Measurements from ENCODE around the gene ZBP1. TPM values are rescaled to one million over a fixed set of nuclear protein-coding genes. Genes with fewer than 3 reads are reported as not detected.

ZBP1 gene
- total RNA-seq, 4 donors from 2014 or later: 0.08 to 1.7 (median 0.23) TPM

- DNase-seq: no peak
- H3K4me3 ChIP-seq: no peak overlapping the region
- H3K4me1 ChIP-seq: peaks cover 0 to 25% (median 5%) of the 10 kb centered on the region in 3 donors
- intact Hi-C loops (cut with DNase I): no loop called here
- H3K27me3 ChIP-seq: peaks cover 0 to 11% (median 0%) of the 10 kb centered on the region in 4 donors
- no peak for TF ChIP-seq POLR2A (IDR thresholded peaks at IDR 0.05)
- TF ChIP-seq, protein P1, sequence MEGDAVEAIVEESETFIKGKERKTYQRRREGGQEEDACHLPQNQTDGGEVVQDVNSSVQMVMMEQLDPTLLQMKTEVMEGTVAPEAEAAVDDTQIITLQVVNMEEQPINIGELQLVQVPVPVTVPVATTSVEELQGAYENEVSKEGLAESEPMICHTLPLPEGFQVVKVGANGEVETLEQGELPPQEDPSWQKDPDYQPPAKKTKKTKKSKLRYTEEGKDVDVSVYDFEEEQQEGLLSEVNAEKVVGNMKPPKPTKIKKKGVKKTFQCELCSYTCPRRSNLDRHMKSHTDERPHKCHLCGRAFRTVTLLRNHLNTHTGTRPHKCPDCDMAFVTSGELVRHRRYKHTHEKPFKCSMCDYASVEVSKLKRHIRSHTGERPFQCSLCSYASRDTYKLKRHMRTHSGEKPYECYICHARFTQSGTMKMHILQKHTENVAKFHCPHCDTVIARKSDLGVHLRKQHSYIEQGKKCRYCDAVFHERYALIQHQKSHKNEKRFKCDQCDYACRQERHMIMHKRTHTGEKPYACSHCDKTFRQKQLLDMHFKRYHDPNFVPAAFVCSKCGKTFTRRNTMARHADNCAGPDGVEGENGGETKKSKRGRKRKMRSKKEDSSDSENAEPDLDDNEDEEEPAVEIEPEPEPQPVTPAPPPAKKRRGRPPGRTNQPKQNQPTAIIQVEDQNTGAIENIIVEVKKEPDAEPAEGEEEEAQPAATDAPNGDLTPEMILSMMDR (IDR thresholded peaks at IDR 0.05): no peak
- H3K27ac ChIP-seq: no peak overlapping the region
- 73 to 86% methylated on average over 3 to 4 of the region's 4 CpGs for WGBS, 2 donors
- H3K36me3 ChIP-seq: no peaks in the 10 kb centered on the region
- H3K9me3 ChIP-seq: peaks cover 0 to 8% (median 7%) of the 10 kb centered on the region in 3 donors
Observed at GRCh38 chr20:57587278-57587988, 32.8 kb downstream of the ZBP1 start.

GRCh38 chr20:57586943-57587277 lies 33.3 kb downstream of the ZBP1 start:
- TF ChIP-seq, protein P1 (IDR thresholded peaks at IDR 0.05): no peak
- no peak for TF ChIP-seq POLR2A (IDR thresholded peaks at IDR 0.05)
- peaks cover 0 to 11% (median 0%) of the 10 kb centered on the region in 4 donors for H3K27me3 ChIP-seq
- intact Hi-C loops (cut with DNase I): no loop called here
- no peak overlapping the region for H3K27ac ChIP-seq
- peaks cover 3 to 30% (median 8%) of the 10 kb centered on the region in 3 donors for H3K4me1 ChIP-seq
- DNase-seq: no peak
- H3K4me3 ChIP-seq: no peak overlapping the region
- peaks cover 0 to 8% (median 7%) of the 10 kb centered on the region in 3 donors for H3K9me3 ChIP-seq
- no peaks in the 10 kb centered on the region for H3K36me3 ChIP-seq
- 86 to 89% methylated on average over 10 of the region's 10 CpGs for WGBS, 2 donors

DNA sequence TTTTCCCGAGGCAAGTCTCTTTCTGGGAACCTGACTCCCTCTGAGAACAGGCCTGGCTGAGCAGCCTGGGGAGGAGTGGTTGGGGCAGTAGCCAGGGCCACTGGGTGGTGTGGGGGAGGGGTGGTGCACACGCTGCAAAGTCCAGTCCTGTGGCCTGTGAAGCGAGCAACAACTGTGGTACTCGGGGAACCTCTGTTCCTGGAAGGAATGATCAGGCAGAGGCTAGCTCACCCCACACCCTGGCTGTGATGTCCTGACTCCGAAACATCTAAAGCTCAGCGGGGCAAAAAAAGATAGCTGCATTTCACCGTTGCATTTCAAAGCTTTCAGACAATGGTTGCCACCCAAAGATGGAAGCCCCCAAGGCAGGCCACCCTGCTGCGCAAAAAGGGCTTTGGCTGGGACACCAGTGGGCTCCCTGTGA lies 33.8 kb downstream of the ZBP1 start:
- Histone ChIP-seq H3K27ac (no peak overlapping the region), H3K9me3 (peaks cover 0 to 8% (median 7%) of the 10 kb centered on the region in 3 donors), H3K36me3 (no peaks in the 10 kb centered on the region), H3K4me3 (no peak overlapping the region), H3K27me3 (peaks cover 0 to 13% (median 0%) of the 10 kb centered on the region in 4 donors), H3K4me1 (peaks cover 4 to 35% (median 13%) of the 10 kb centered on the region in 3 donors)
- no peak for DNase-seq
- intact Hi-C loops (cut with DNase I): no loop called here
- no peak for TF ChIP-seq POLR2A (IDR thresholded peaks at IDR 0.05)
- TF ChIP-seq, protein P1 (IDR thresholded peaks at IDR 0.05): no peak
- 53 to 64% methylated on average over 3 of the region's 8 CpGs for WGBS, 2 donors

- no peak overlapping the region for H3K27ac ChIP-seq
Observed at GRCh38 chr20:57585466-57586213, 34.6 kb downstream of the ZBP1 start.

More at GRCh38 chr20:57585466-57586213, 34.6 kb downstream of the ZBP1 start:
- TF ChIP-seq, protein P1 (IDR thresholded peaks at IDR 0.05): no peak
- TF ChIP-seq POLR2A (IDR thresholded peaks at IDR 0.05): no peak
- Histone ChIP-seq H3K9me3 (peaks cover 0 to 8% (median 7%) of the 10 kb centered on the region in 3 donors), H3K4me1 (peaks cover 4 to 41% (median 14%) of the 10 kb centered on the region in 3 donors), H3K36me3 (no peaks in the 10 kb centered on the region), H3K27me3 (peaks cover 0 to 21% (median 0%) of the 10 kb centered on the region in 4 donors), H3K4me3 (no peak overlapping the region)
- DNase-seq: no peak
- intact Hi-C loops (cut with DNase I): no loop called here
- WGBS, 2 donors: 78 to 81% methylated on average over 11 to 12 of the region's 17 CpGs
